ENCODE measurements around the gene ADAMTS3. TPM values are rescaled to one million over a fixed set of nuclear protein-coding genes. Genes with fewer than 3 reads are reported as not detected.

Gene ADAMTS3
- total and polyA plus RNA-seq, 9 of the 15 experiments (the other 6 are each of a cell fraction or from before 2014, with no cell fraction given), result 4.0 to 18.0 (median 12.1) TPM

GRCh38 chr4:72444092-72444491 lies 124.9 kb downstream of the ADAMTS3 start:
- no TSS peak for BruUV-seq (replicated peaks)
- no peak overlapping the region for H2AFZ ChIP-seq (ENCODE audit: low read depth, low read length)
- H3K9me1 ChIP-seq (ENCODE audit: control insufficient read depth, insufficient read depth, low read length), result no peaks in the 10 kb centered on the region
- TF ChIP-seq ETV5 (CRISPR knock-in tag; IDR thresholded peaks at IDR 0.05; ENCODE audit: low read depth), result no peak
- TF ChIP-seq FOXJ2 (tag; IDR thresholded peaks at IDR 0.05), result no peak
- TF ChIP-seq ZNF79 (CRISPR knock-in tag; IDR thresholded peaks at IDR 0.05; ENCODE audit: low read depth), result no peak
- no peak for TF ChIP-seq DPF2 (IDR thresholded peaks at IDR 0.05)
- no peak for TF ChIP-seq TRIM24 (IDR thresholded peaks at IDR 0.05)
- TF ChIP-seq SNAPC5 (CRISPR knock-in tag; IDR thresholded peaks at IDR 0.05), result no peak
- no peak for TF ChIP-seq KAT8 (IDR thresholded peaks at IDR 0.05; ENCODE audit: low read depth)
- no peak for TF ChIP-seq HSF4 (CRISPR knock-in tag; IDR thresholded peaks at IDR 0.05; ENCODE audit: borderline replicate concordance)
- no peak for TF ChIP-seq SMAD4 (CRISPR knock-in tag; conservative IDR thresholded peaks at IDR 0.05)
- CTCF ChIA-PET (ENCODE audit: low intra/inter-chr PET ratio), result no interaction called here
- intact Hi-C loops (cut with micrococcal nuclease) (no loop called here), in situ Hi-C loops (cut with MboI) (no loop called here)
- H3K27me3 ChIP-seq (ENCODE audit: control insufficient read depth in 2 of 2, insufficient read depth in 2 of 2, low read length in 2 of 2), result no peaks in the 10 kb centered on the region
- H3K4me3 ChIP-seq, result no peak overlapping the region
- FAIRE-seq, result no peak
- no peak overlapping the region for H3K4me2 ChIP-seq (ENCODE audit: insufficient read depth, low read length)
- H3K79me2 ChIP-seq (ENCODE audit: control insufficient read depth, insufficient read depth, low read length), result peaks cover 11% of the 10 kb centered on the region; the same call in 1 of the 3 replicates
- no peak overlapping the region for H3K27ac ChIP-seq (ENCODE audit: extremely low read depth, low read depth, low read length)
- POLR2A ChIA-PET, result no interaction called here
- no peaks in the 10 kb centered on the region for H4K20me1 ChIP-seq (replicated peaks; ENCODE audit: control insufficient read depth, insufficient read depth, low read length)
- no peak overlapping the region for H3K9ac ChIP-seq (ENCODE audit: insufficient read depth in 1 of 2, low read depth in 2 of 2, low read length in 2 of 2)
- 100% methylated on average over 1 of the region's 1 CpG for WGBS (ENCODE audit: insufficient coverage, low coverage, missing lambda C conversion rate)
- ATAC-seq, result no peak
- no peaks in the 10 kb centered on the region for H3K4me1 ChIP-seq (replicated peaks in 1 of 2; ENCODE audit: control insufficient read depth in 2 of 2, insufficient read depth in 2 of 2, low read length in 2 of 2)
- no peaks in the 10 kb centered on the region for H3K36me3 ChIP-seq (ENCODE audit: control insufficient read depth, insufficient read depth, low read length)
- no peaks in the 10 kb centered on the region for H3K9me3 ChIP-seq (replicated peaks; ENCODE audit: control insufficient read depth, insufficient read depth, low read depth, low read length)
- DNase-seq (ENCODE audit: extremely low read depth in 1 of 4, low spot score in 3 of 4), result no peak

Measured in K562 (cell line).